Body of pancreas (tissue), 4 donors: Measurements from ENCODE around the gene SIK2. TPM values are rescaled to one million over a fixed set of nuclear protein-coding genes. Genes with fewer than 3 reads are reported as not detected.

Source experiments
- ATAC-seq: fragments of 150-250 bp; one replicate; pipeline ENCODE4 v1.9.1; 2016
- DNase-seq, 4 donors: peaks; one replicate each; pipeline ENCODE4 v3.0.0-alpha.2; 2019
- H3K27ac ChIP-seq, 4 donors: fragments of 200-600 bp; sonication (generic); 1 replicate in 3 of 4; 2 replicates in 1 of 4; pipeline versions ENCODE4 v1.5.1 to v1.6.1; 2016 to 2019; ENCODE audit warnings: mild to moderate bottlenecking in 1 of 4, mixed read lengths in 1 of 4, moderate library complexity in 1 of 4
- H3K27me3 ChIP-seq, 2 donors: fragments of 200-600 bp; sonication (generic); one replicate each; pipeline ENCODE4 v1.6.0; 2016; ENCODE audit warnings: mild to moderate bottlenecking in 1 of 2
- H3K36me3 ChIP-seq, 2 donors: fragments of 200-600 bp; sonication (generic); replicated peaks in 1 of 2; 2 replicates each; pipeline ENCODE4 v1.5.1; 2016; ENCODE audit warnings: low read depth in 2 of 2; ENCODE audit not compliant: insufficient read depth in 1 of 2
- H3K4me1 ChIP-seq: fragments of 200-600 bp; sonication (generic); one replicate; pipeline ENCODE4 v1.6.0; 2016
- H3K4me3 ChIP-seq, 2 donors: fragments of 200-600 bp; sonication (generic); 1 replicate in 1 of 2; 2 replicates in 1 of 2; pipeline ENCODE4 v1.5.1; 2016 to 2019
- H3K9me3 ChIP-seq, 3 donors: fragments of 200-600 bp; sonication (generic); 1 replicate in 2 of 3; 2 replicates in 1 of 3; pipeline ENCODE4 v1.5.1; 2016
- POLR2A ChIP-seq, 3 donors: fragments of 450-650 bp; IDR thresholded peaks; one replicate each; pipeline ENCODE4 v1.6.1; 2016; ENCODE audit warnings: antibody characterized with exemption in 3 of 3, mild to moderate bottlenecking in 2 of 3
- WGBS, 2 donors: methylation state at CpG; one replicate each; pipeline ENCODE4 v1.1.5; 2017; 5-methylcytosine and 5-hydroxymethylcytosine counted together
- intact Hi-C: fragments of 100-400 bp; cut with DNase I; formaldehyde crosslinking; loops from one replicate; pipeline ENCODE4 v1.15.1; 2023
- total RNA-seq, 2 donors: library from RNA; depleted of rRNA; stranded (reverse); fragments of >200 nt; gene quantifications; one replicate each; pipeline ENCODE4 v1.1.0, GENCODE V29; 2016
- TF ChIP-seq, protein P1 (sequence below), 7 experiments: fragments of 450-650 bp in 4 of 7; fragments of 200-600 bp in 3 of 7; sonication (generic) in 3 of 7; IDR thresholded peaks; one replicate each; pipeline ENCODE4 v1.5.1; 2016 to 2019; ENCODE audit warnings: antibody characterized with exemption in 7 of 7

The SIK2 gene
- total RNA-seq, 2 donors from 2014 or later = 15.3 to 16.5 TPM

DNA sequence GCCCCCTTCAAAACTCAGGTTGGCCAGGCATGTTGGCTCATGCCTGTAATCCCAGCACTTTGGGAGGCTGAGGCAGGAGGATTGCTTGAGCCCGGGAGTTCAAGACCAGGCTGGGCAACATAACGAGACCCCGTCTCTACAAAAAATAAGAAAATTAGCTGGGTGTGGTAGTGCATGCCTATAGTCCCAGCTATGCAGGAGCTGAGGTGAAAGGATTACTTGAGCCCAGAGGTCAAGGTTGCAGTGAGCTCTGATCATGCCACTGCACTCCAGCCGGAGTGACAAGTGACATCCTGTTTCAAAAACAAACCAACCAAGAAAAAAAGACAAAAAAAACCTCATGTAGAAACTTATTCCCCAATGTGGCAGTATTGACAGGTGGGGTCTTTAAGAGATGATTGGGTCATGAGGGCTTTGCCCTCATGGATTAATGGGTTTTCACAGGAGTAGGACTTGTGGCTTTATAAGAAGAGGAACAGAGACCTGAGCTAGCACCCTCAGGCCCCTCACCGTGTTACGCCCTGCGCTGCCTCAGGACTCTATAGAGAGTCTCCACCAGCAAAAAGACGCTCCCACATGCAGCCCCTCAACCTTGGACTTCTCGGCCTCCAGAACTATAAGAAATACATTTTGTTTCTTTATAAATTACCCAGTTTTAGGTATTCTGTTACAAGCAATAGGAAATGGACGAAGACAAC lies 39.4 kb upstream of the SIK2 start:
- no peak overlapping the region for H3K4me3 ChIP-seq
- intact Hi-C loops = no loop called here
- H3K36me3 ChIP-seq = no peaks in the 10 kb centered on the region
- no peaks in the 10 kb centered on the region for H3K27me3 ChIP-seq
- no peaks in the 10 kb centered on the region for H3K9me3 ChIP-seq
- peak overlapping the region in 2 of 4 donors; percentile 17 to 26 for H3K27ac ChIP-seq
- DNase-seq (no peak), ATAC-seq (no peak)
- 72 to 78% methylated on average over 10 of the region's 10 CpGs for WGBS, 2 donors
- H3K4me1 ChIP-seq = peaks cover 11% of the 10 kb centered on the region
- TF ChIP-seq POLR2A (IDR thresholded peaks at IDR 0.05) = no peak
- TF ChIP-seq, protein P1, sequence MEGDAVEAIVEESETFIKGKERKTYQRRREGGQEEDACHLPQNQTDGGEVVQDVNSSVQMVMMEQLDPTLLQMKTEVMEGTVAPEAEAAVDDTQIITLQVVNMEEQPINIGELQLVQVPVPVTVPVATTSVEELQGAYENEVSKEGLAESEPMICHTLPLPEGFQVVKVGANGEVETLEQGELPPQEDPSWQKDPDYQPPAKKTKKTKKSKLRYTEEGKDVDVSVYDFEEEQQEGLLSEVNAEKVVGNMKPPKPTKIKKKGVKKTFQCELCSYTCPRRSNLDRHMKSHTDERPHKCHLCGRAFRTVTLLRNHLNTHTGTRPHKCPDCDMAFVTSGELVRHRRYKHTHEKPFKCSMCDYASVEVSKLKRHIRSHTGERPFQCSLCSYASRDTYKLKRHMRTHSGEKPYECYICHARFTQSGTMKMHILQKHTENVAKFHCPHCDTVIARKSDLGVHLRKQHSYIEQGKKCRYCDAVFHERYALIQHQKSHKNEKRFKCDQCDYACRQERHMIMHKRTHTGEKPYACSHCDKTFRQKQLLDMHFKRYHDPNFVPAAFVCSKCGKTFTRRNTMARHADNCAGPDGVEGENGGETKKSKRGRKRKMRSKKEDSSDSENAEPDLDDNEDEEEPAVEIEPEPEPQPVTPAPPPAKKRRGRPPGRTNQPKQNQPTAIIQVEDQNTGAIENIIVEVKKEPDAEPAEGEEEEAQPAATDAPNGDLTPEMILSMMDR (IDR thresholded peaks at IDR 0.05) = no peak

DNA sequence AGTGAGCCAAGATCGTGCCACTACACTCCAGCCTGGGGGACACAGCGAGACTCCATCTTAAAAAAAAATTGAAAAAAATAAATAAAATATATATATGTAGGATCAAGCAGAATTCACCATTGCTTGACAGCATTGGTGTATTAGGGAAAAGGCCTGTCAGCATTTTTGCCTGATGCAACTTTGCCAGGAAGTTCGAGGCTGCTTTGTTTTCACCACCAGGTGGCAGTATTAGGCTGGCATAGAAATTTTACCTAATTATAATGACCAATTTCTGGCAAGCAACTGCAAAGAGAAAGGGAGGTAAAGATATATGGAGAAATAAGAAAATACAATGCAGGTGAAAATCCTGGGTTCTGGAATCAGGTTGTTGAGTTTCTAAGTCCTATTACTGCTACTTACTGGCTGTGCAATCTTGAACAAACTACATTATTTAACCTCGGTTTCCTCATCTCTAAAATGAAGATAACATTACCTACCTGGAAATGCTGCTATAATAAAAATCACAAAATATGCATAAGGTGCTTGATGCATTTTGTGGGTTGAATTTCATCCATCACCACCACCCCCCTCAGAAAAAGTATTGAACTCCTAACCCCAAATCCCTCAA lies 37.0 kb upstream of the SIK2 start:
- DNase-seq (peak; percentile 70 to 76 (median 74)), ATAC-seq (peak; percentile 69)
- WGBS, 2 donors = 59 to 60% methylated on average over 4 of the region's 4 CpGs
- intact Hi-C loops = no loop called here
- peaks cover 11% of the 10 kb centered on the region for H3K4me1 ChIP-seq
- H3K9me3 ChIP-seq = no peaks in the 10 kb centered on the region
- H3K36me3 ChIP-seq = no peaks in the 10 kb centered on the region
- TF ChIP-seq POLR2A (IDR thresholded peaks at IDR 0.05) = no peak
- TF ChIP-seq, protein P1 (IDR thresholded peaks at IDR 0.05) = peak; percentile 78 to 98 (median 86)
- no peak overlapping the region for H3K4me3 ChIP-seq
- H3K27me3 ChIP-seq = no peaks in the 10 kb centered on the region
- H3K27ac ChIP-seq = no peak overlapping the region

DNA sequence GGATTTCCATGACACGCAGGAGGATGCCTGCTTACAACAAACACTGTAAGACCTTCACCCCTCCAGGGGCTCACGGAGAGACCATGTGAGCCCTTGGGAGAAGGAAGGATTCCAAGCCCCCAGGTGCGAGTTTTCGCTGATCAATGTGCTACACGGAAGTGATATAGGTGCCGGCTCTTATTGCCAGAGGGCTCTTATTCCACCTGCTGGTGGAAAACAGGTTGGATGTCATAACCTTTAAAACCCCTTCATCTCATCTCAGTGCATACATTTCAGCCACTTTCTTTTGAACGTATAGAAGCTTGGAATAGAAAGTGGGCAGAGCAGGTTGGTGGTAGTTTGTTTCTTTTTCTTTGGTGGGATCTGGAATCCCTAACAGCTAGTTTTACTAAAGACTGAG lies 35.9 kb upstream of the SIK2 start:
- Histone ChIP-seq H3K4me1 (peaks cover 11% of the 10 kb centered on the region), H3K9me3 (no peaks in the 10 kb centered on the region), H3K4me3 (no peak overlapping the region), H3K27me3 (no peaks in the 10 kb centered on the region), H3K27ac (no peak overlapping the region), H3K36me3 (no peaks in the 10 kb centered on the region)
- WGBS, 2 donors = 48 to 57% methylated on average over 7 of the region's 7 CpGs
- DNase-seq (peak in 1 of 4 donors; percentile 20), ATAC-seq (no peak)
- intact Hi-C loops = no loop called here
- TF ChIP-seq, protein P1 (IDR thresholded peaks at IDR 0.05) = peak in 2 of 7 experiments; percentile 3 to 15
- no peak for TF ChIP-seq POLR2A (IDR thresholded peaks at IDR 0.05)

DNA sequence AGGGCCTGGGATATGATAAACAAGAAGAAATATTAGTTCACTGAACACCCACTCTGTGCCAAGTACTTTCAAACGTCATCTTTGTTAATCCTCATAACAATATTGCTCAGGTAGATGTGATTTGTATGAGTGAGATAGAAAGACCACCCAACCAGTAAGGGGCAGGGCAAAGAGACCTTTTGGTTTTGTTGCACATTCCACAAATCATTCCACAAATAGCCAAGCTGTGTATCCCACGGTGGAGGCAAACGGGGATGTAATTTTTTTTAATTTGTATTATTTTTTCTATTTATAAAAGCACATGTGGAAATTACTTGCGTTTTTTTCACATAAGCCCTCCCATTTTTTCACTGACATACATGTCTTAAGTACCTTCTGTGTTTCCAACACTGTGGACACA lies 32.8 kb upstream of the SIK2 start:
- no peaks in the 10 kb centered on the region for H3K36me3 ChIP-seq
- no peaks in the 10 kb centered on the region for H3K9me3 ChIP-seq
- no peak overlapping the region for H3K27ac ChIP-seq
- no peak overlapping the region for H3K4me3 ChIP-seq
- peaks cover 10% of the 10 kb centered on the region for H3K4me1 ChIP-seq
- ATAC-seq (no peak), DNase-seq (no peak)
- intact Hi-C loops = no loop called here
- no peaks in the 10 kb centered on the region for H3K27me3 ChIP-seq
- TF ChIP-seq POLR2A (IDR thresholded peaks at IDR 0.05) = no peak
- TF ChIP-seq, protein P1 (IDR thresholded peaks at IDR 0.05) = no peak
- WGBS, 2 donors = 61 to 65% methylated on average over 4 of the region's 4 CpGs
